Measurements from ENCODE around the gene GPD2. TPM values are rescaled to one million over a fixed set of nuclear protein-coding genes. Genes with fewer than 3 reads are reported as not detected.

The GPD2 gene
- total RNA-seq, 3 donors from 2014 or later: 28.8 to 104 (median 79.6) TPM

DNA sequence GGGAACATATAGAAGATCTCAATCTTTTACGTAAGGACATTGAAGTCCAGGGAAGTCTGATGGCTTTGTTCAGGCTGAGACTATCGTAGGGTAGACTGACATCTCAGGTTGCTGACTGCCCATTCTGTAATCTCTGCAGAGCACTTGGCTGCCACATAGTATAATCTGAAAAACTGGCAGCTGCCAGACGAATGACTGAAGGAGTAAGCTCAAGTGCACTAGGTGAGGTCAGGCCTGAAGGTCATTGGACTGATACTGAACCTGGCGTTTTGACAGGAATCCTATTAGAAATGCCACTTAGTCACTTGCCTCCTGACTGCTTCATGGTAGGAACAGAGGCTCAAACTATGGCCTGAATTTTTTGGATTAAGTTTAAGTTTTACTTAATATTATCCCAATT is 23.5 kb downstream of the GPD2 start:
- intact Hi-C loops (cut with DNase I; ENCODE audit: low total_unique reads): no loop called here

DNA sequence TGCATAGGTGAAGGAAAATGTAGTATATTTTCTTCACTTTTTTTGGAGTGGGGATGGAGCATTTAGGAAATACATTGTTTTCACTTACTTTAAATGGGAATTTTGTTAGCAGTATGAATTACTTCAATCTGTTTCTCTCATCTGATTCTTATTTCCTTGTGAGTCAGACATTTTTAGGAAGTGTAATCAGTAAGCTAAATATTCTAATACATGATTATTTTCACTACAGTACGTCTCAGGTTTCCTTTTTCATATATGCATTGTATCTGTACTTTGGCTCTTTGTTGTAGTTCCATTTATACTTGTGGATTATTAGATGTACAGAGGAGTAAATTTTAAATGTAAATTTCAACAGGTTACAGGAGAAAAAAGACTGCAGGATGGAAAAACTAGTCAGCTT is 27.9 kb downstream of the GPD2 start:
- intact Hi-C loops (cut with DNase I; ENCODE audit: low total_unique reads): no loop called here
- no peak overlapping the region for H3K27ac ChIP-seq
- H3K4me3 ChIP-seq: no peak overlapping the region
- H3K9me3 ChIP-seq: no peaks in the 10 kb centered on the region
- no peak for DNase-seq (ENCODE audit: low spot score in 2 of 2)
- no peaks in the 10 kb centered on the region for H3K27me3 ChIP-seq
- peaks cover 0 to 13% of the 10 kb centered on the region in 2 donors for H3K4me1 ChIP-seq
- TF ChIP-seq, protein P1, sequence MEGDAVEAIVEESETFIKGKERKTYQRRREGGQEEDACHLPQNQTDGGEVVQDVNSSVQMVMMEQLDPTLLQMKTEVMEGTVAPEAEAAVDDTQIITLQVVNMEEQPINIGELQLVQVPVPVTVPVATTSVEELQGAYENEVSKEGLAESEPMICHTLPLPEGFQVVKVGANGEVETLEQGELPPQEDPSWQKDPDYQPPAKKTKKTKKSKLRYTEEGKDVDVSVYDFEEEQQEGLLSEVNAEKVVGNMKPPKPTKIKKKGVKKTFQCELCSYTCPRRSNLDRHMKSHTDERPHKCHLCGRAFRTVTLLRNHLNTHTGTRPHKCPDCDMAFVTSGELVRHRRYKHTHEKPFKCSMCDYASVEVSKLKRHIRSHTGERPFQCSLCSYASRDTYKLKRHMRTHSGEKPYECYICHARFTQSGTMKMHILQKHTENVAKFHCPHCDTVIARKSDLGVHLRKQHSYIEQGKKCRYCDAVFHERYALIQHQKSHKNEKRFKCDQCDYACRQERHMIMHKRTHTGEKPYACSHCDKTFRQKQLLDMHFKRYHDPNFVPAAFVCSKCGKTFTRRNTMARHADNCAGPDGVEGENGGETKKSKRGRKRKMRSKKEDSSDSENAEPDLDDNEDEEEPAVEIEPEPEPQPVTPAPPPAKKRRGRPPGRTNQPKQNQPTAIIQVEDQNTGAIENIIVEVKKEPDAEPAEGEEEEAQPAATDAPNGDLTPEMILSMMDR (IDR thresholded peaks at IDR 0.05): no peak
- TF ChIP-seq POLR2AphosphoS5 (IDR thresholded peaks at IDR 0.05) (no peak), POLR2A (IDR thresholded peaks at IDR 0.05) (no peak)
- H3K36me3 ChIP-seq: no peaks in the 10 kb centered on the region

More for the DNA sequence above, 23.5 kb downstream of the GPD2 start:
- peaks cover 0 to 6% of the 10 kb centered on the region in 2 donors for H3K4me1 ChIP-seq
- TF ChIP-seq POLR2A (IDR thresholded peaks at IDR 0.05) (no peak), POLR2AphosphoS5 (IDR thresholded peaks at IDR 0.05) (no peak)
- TF ChIP-seq, protein P1 (IDR thresholded peaks at IDR 0.05): no peak
- H3K9me3 ChIP-seq: no peaks in the 10 kb centered on the region
- no peak overlapping the region for H3K4me3 ChIP-seq
- DNase-seq (ENCODE audit: low spot score in 2 of 2): no peak
- H3K27me3 ChIP-seq: no peaks in the 10 kb centered on the region
- no peak overlapping the region for H3K27ac ChIP-seq
- H3K36me3 ChIP-seq: no peaks in the 10 kb centered on the region

DNA sequence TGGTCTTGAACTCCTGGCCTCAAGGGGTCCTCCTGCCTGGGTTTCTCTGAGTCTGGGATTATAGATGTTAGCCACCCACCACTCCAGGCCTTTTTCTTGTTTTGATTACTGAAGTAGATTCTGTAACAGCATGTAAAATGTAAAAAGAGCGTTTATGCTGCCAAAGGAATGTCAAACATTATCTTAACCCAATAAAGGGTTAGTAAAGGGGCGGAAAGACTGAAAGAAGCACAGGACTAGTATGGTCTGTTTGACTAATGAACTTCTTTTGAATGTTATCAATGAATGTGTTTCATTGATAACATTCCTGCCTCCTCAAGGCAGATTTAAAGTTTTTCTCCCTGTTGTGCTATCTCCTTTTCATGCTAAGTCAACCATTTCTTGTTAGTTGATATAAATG is 29.4 kb downstream of the GPD2 start:
- DNase-seq (ENCODE audit: low spot score in 2 of 2): no peak
- no peaks in the 10 kb centered on the region for H3K36me3 ChIP-seq
- TF ChIP-seq POLR2AphosphoS5 (IDR thresholded peaks at IDR 0.05) (no peak), POLR2A (IDR thresholded peaks at IDR 0.05) (no peak)
- TF ChIP-seq, protein P1 (IDR thresholded peaks at IDR 0.05): no peak
- peak overlapping the region in 1 of 2 donors; percentile 8 for H3K27ac ChIP-seq
- no peak overlapping the region for H3K4me3 ChIP-seq
- H3K4me1 ChIP-seq: peaks cover 0 to 13% of the 10 kb centered on the region in 2 donors
- no peaks in the 10 kb centered on the region for H3K27me3 ChIP-seq
- H3K9me3 ChIP-seq: no peaks in the 10 kb centered on the region
- intact Hi-C loops (cut with DNase I; ENCODE audit: low total_unique reads): no loop called here

DNA sequence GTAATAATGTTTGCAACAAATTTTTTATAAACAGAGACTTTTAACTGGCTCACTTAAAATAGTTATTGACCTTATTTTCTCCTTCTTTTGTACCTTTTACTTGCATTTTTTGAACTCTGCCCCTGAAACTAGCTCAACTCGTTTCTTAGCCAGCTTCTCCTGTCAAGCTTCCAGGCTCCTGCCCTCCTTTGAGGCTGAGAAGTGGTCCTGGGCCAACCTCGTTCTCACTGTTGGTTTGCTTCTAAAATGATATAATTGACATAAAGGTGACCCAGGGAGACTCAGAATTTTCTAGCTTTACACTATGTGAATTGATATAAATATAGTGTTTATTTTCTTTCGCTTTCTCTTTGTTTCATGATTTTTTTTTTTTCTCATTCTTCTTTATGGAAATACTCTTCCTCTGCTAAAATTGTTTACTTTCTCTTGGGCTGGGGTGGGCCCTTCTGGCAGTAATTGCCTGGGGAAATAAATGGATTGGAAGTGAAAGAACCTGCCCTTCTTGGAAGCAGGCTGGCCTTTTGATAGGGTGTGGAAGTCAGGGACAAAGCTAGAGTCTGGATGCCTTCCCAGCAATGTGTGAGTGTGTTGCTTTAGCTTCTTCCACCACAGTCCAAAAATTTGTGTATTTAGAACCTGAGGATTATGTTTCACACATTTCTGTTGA is 30.7 kb downstream of the GPD2 start:
- Histone ChIP-seq H3K27me3 (no peaks in the 10 kb centered on the region), H3K9me3 (no peaks in the 10 kb centered on the region), H3K36me3 (no peaks in the 10 kb centered on the region), H3K4me3 (peak overlapping the region; percentile 5 to 26 (median 20)), H3K27ac (peak overlapping the region; percentile 68 to 79), H3K4me1 (peaks cover 0 to 20% of the 10 kb centered on the region in 2 donors)
- TF ChIP-seq, protein P1 (IDR thresholded peaks at IDR 0.05): no peak
- no peak for TF ChIP-seq POLR2AphosphoS5 (IDR thresholded peaks at IDR 0.05)
- no peak for TF ChIP-seq POLR2A (IDR thresholded peaks at IDR 0.05)
- DNase-seq (ENCODE audit: low spot score in 2 of 2): peak in 1 of 2 donors; percentile 22
- intact Hi-C loops (cut with DNase I; ENCODE audit: low total_unique reads): no loop called here

DNA sequence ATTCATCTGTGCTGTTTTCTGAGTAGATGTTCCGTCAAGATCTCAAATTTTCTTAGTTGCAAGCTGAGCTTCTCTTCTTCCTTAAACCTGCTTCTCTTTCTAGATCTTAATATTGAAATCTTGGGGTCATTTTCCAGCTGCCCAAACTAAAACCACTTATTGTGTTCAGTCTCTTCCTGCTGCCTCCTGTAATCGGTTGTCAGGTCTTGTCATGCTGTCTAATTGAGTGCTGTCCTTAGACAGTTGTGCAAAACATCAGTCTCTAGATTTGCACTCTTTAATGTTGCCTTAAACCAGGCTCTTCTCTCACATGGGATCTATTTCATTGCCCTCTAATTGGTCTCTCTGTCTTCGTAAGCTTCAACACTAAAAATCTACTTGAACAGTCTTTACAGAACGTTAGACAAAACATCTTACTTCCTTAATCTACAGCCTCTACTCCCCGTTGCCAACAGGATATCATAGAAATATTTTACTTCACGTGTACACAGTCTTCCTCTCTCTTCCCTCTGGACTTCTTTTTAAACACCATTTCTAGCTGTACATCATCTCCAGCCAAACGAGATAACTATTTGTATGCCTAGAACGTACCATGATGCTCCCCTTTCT is 34.9 kb downstream of the GPD2 start:
- DNase-seq (ENCODE audit: low spot score in 2 of 2): no peak
- peaks cover 0 to 20% of the 10 kb centered on the region in 2 donors for H3K4me1 ChIP-seq
- TF ChIP-seq POLR2A (IDR thresholded peaks at IDR 0.05) (no peak), POLR2AphosphoS5 (IDR thresholded peaks at IDR 0.05) (no peak)
- TF ChIP-seq, protein P1 (IDR thresholded peaks at IDR 0.05): no peak
- no peaks in the 10 kb centered on the region for H3K27me3 ChIP-seq
- H3K4me3 ChIP-seq: no peak overlapping the region
- peak overlapping the region in 1 of 2 donors; percentile 51 for H3K27ac ChIP-seq
- no peaks in the 10 kb centered on the region for H3K36me3 ChIP-seq
- intact Hi-C loops (cut with DNase I; ENCODE audit: low total_unique reads): loop anchor here (2.0 kb wide), 1 partner anchor 42 kb away; no protein-coding TSS in a partner anchor
- H3K9me3 ChIP-seq: no peaks in the 10 kb centered on the region

Data from breast epithelium (tissue), 4 donors.